Kidney epithelial cell (primary cell): ENCODE results near the gene RNASEH1. TPM values are rescaled to one million over a fixed set of nuclear protein-coding genes. Genes with fewer than 3 reads are reported as not detected.

Experiments
- DNase-seq: peaks from one replicate; pipeline ENCODE4 v3.0.0-alpha.2; 2010; ENCODE audit warnings: low read depth
- H3K27me3 ChIP-seq: 2 replicates; pipeline ENCODE4 v1.6.0; 2011; ENCODE audit warnings: low read length; ENCODE audit not compliant: control insufficient read depth, insufficient read depth
- H3K36me3 ChIP-seq: 2 replicates; pipeline ENCODE4 v1.5.1; 2011; ENCODE audit warnings: low read length; ENCODE audit not compliant: control insufficient read depth, insufficient read depth
- H3K4me3 ChIP-seq: 2 replicates; pipeline ENCODE4 v1.5.1; 2011; ENCODE audit warnings: low read depth, mild to moderate bottlenecking, control low read depth, low read length
- CTCF ChIP-seq: IDR thresholded peaks from 2 replicates; pipeline ENCODE4 v1.5.1; 2011; ENCODE audit warnings: mild to moderate bottlenecking, moderate library complexity, low read length, control low read depth, inconsistent platforms; ENCODE audit not compliant: insufficient read depth, poor library complexity, severe bottlenecking
- total RNA-seq: library from RNA; depleted of rRNA; stranded (reverse); fragments of >200 nt; gene quantifications from 2 replicates; pipeline ENCODE4 v1.2.3, GENCODE V29; 2015

Gene RNASEH1
- total RNA-seq, 1 donor from 2014 or later = 43.0 TPM

- DNase-seq = no peak
- H3K36me3 ChIP-seq = peaks cover 2% of the 10 kb centered on the region
- no peaks in the 10 kb centered on the region for H3K27me3 ChIP-seq
- no peak overlapping the region for H3K4me3 ChIP-seq
- no peak for TF ChIP-seq CTCF
These were observed 18.3 kb downstream of the RNASEH1 start for GRCh38 chr2:3539836-3540235.

- TF ChIP-seq CTCF = peak; percentile 72
- no peaks in the 10 kb centered on the region for H3K27me3 ChIP-seq
- no peak for DNase-seq
- peak overlapping the region; percentile 38 for H3K4me3 ChIP-seq
- H3K36me3 ChIP-seq = no peaks in the 10 kb centered on the region
These were observed 21.2 kb downstream of the RNASEH1 start for GRCh38 chr2:3536682-3537632.

DNA sequence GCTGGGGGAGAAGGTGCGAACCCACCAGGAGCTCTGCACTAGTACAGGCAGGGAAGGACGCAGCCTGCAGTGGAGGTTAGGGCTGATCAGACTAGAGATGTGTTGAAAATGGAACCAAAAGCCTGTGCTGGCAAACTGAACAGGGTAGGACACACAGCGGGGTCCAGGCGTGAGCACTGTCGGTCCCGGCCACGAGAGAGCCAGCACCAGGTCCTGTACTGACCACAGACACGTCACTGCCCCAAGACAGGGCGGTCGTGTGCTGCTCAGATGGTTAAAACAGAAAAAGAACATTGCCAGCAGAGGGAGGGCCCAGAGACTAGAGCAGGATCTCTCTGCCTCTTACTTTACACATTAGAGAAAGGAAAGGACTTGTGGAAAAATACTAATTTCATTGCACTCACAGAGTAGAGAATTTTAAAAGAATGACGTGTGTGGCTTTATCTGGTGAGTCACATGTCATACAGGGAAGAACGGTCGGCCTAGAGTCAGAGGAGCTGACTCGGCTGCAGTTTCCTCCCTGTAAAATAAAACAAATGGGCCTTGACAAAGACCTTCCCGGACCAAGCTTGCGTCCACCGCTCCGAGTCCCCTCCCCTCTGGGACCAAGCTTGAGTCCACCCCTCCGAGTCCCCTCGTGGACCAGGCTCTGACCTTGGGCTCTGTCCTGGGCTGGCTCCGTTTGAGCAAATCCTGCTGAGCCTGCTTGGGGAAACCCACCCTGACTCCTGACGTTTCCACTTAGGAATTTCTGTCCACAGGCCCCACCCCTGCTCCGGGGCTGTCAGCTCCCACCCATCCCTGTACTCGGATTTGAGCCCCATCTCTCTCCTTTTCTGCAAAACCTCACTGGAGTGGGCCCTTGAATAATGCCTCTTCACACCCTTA is 22.1 kb downstream of the RNASEH1 start:
- H3K4me3 ChIP-seq = peak overlapping the region; percentile 38
- no peaks in the 10 kb centered on the region for H3K36me3 ChIP-seq
- H3K27me3 ChIP-seq = no peaks in the 10 kb centered on the region
- no peak for TF ChIP-seq CTCF
- peak; percentile 72 for DNase-seq

GRCh38 chr2:3535467-3535793 is 22.7 kb downstream of the RNASEH1 start:
- no peak for TF ChIP-seq CTCF
- H3K27me3 ChIP-seq = no peaks in the 10 kb centered on the region
- peak overlapping the region; percentile 38 for H3K4me3 ChIP-seq
- DNase-seq = no peak
- no peaks in the 10 kb centered on the region for H3K36me3 ChIP-seq

DNA sequence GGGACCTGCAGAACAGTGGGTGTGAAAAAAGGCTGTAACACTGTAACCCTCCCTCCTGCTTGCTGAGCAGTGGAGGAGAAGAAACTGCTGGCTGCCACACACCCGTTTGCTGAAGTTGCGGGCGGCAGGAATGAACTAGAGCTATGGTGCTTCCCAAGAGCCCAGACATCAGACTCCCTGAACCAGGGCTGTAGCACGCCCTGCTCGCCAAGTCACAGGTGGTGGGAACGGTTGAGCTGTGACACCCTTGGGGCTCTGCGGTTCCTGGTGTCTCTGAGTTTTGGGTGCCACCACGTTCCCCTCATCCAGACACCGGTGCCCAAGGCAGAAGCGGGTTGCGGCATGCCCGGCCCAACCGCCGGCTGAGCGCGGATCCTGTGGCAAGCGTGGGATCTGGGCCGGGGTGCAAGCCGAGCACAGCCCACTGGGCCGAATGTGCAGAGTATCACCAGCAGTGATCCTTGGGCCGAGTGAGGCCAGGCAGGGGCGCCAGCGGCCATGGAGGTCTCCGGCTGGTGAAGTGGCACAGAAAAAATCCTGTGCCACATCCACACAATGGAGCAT is 23.8 kb downstream of the RNASEH1 start:
- H3K4me3 ChIP-seq = no peak overlapping the region
- no peaks in the 10 kb centered on the region for H3K36me3 ChIP-seq
- TF ChIP-seq CTCF = no peak
- no peak for DNase-seq
- H3K27me3 ChIP-seq = no peaks in the 10 kb centered on the region
